Loucy (cell line): ENCODE measurements around the gene CCDC126.

Source experiments
- CTCF ChIP-seq: fragments of 200-600 bp; sonication (generic); conservative IDR thresholded peaks from 2 replicates; pipeline ENCODE4 v1.5.1; 2014; ENCODE audit warnings: mild to moderate bottlenecking, antibody characterized with exemption, low read length
- EZH2phosphoT487 ChIP-seq: fragments of 200-600 bp; IDR thresholded peaks from 2 replicates; pipeline ENCODE4 v1.6.1; 2018; ENCODE audit warnings: antibody characterized with exemption, mild to moderate bottlenecking, moderate library complexity, borderline replicate concordance

- TF ChIP-seq CTCF (no peak), EZH2phosphoT487 (no peak)
Measured at GRCh38 chr7:23685731-23686130, 88.5 kb downstream of the CCDC126 start.
